Right atrium auricular region (tissue), 2 donors: ENCODE data around the gene CORO2B. TPM values are rescaled to one million over a fixed set of nuclear protein-coding genes. Genes with fewer than 3 reads are reported as not detected.
A peak's percentile ranks its signal among the peaks of the same experiment; 100 is the strongest.

Experiments
- DNase-seq: peaks from one replicate; pipeline ENCODE4 v3.0.0-alpha.2; 2019; ENCODE audit warnings: low spot score
- H3K27ac ChIP-seq, 2 donors: fragments of 200-600 bp; sonication (generic); 1 replicate in 1 of 2; 2 replicates in 1 of 2; pipeline ENCODE4 v1.5.1; 2016 to 2019
- H3K27me3 ChIP-seq, 2 donors: fragments of 200-600 bp; sonication (generic); one replicate each; pipeline versions ENCODE4 v1.5.1 to v1.6.0; 2017 to 2019
- H3K36me3 ChIP-seq: fragments of 200-600 bp; sonication (generic); one replicate; pipeline ENCODE4 v1.5.1; 2016
- H3K4me1 ChIP-seq, 2 donors: fragments of 200-600 bp; sonication (generic); one replicate each; pipeline versions ENCODE4 v1.5.1 to v1.6.0; 2017 to 2019
- H3K4me3 ChIP-seq, 2 donors: fragments of 200-600 bp; sonication (generic); 1 replicate in 1 of 2; 2 replicates in 1 of 2; pipeline ENCODE4 v1.5.1; 2017 to 2019; ENCODE audit warnings: mild to moderate bottlenecking in 1 of 2, moderate library complexity in 1 of 2
- H3K9me3 ChIP-seq, 2 donors: fragments of 200-600 bp; sonication (generic); one replicate each; pipeline ENCODE4 v1.5.1; 2019
- CTCF ChIP-seq, 2 donors: fragments of 200-600 bp; sonication (generic); IDR thresholded peaks; one replicate each; pipeline ENCODE4 v1.5.1; 2019; ENCODE audit warnings: antibody characterized with exemption in 2 of 2
- total RNA-seq, 2 donors: library from RNA; depleted of rRNA; stranded (reverse); fragments of >200 nt; gene quantifications; one replicate each; pipeline ENCODE4 v1.1.0, GENCODE V29; 2016

CORO2B gene
- total RNA-seq, 2 donors from 2014 or later, result 6.0 to 9.7 TPM

- Histone ChIP-seq H3K9me3 (no peaks in the 10 kb centered on the region), H3K27me3 (no peaks in the 10 kb centered on the region), H3K4me3 (no peak overlapping the region), H3K36me3 (no peaks in the 10 kb centered on the region), H3K27ac (no peak overlapping the region), H3K4me1 (no peaks in the 10 kb centered on the region)
- no peak for TF ChIP-seq CTCF (IDR thresholded peaks at IDR 0.05)
- DNase-seq, result no peak
Measured at GRCh38 chr15:68666812-68667450, 88.1 kb downstream of the CORO2B start.

- Histone ChIP-seq H3K27me3 (no peaks in the 10 kb centered on the region), H3K9me3 (no peaks in the 10 kb centered on the region), H3K27ac (no peak overlapping the region), H3K4me3 (no peak overlapping the region), H3K36me3 (no peaks in the 10 kb centered on the region), H3K4me1 (no peaks in the 10 kb centered on the region)
- TF ChIP-seq CTCF (IDR thresholded peaks at IDR 0.05), result no peak
- DNase-seq, result no peak
Measured at GRCh38 chr15:68667800-68668625, 89.2 kb downstream of the CORO2B start.

GRCh38 chr15:68668926-68669600 is 90.3 kb downstream of the CORO2B start:
- no peak overlapping the region for H3K27ac ChIP-seq
- no peak for DNase-seq
- no peaks in the 10 kb centered on the region for H3K9me3 ChIP-seq
- H3K4me1 ChIP-seq, result peaks cover 0 to under 1% of the 10 kb centered on the region in 2 donors
- H3K27me3 ChIP-seq, result no peaks in the 10 kb centered on the region
- H3K36me3 ChIP-seq, result no peaks in the 10 kb centered on the region
- no peak for TF ChIP-seq CTCF (IDR thresholded peaks at IDR 0.05)
- no peak overlapping the region for H3K4me3 ChIP-seq

GRCh38 chr15:68672251-68672650 is 93.5 kb downstream of the CORO2B start:
- peaks cover 0 to 9% of the 10 kb centered on the region in 2 donors for H3K4me1 ChIP-seq
- no peaks in the 10 kb centered on the region for H3K9me3 ChIP-seq
- H3K36me3 ChIP-seq, result no peaks in the 10 kb centered on the region
- no peaks in the 10 kb centered on the region for H3K27me3 ChIP-seq
- no peak for TF ChIP-seq CTCF (IDR thresholded peaks at IDR 0.05)
- no peak overlapping the region for H3K27ac ChIP-seq
- no peak overlapping the region for H3K4me3 ChIP-seq
- DNase-seq, result no peak

- Histone ChIP-seq H3K36me3 (no peaks in the 10 kb centered on the region), H3K27me3 (no peaks in the 10 kb centered on the region), H3K27ac (no peak overlapping the region), H3K4me3 (no peak overlapping the region), H3K4me1 (peaks cover 0 to 9% of the 10 kb centered on the region in 2 donors), H3K9me3 (no peaks in the 10 kb centered on the region)
- peak in 1 of 2 donors; percentile 39 for TF ChIP-seq CTCF (IDR thresholded peaks at IDR 0.05)
- DNase-seq, result no peak
Measured at GRCh38 chr15:68672781-68673205, 94.0 kb downstream of the CORO2B start.
